Thyroid gland (tissue), 4 donors: Measurements from ENCODE around the gene DNAH17.

Experiments
- CTCF ChIP-seq, 6 experiments: fragments of 200-600 bp in 3 of 6; fragments of 450-650 bp in 3 of 6; sonication (generic) in 3 of 6; IDR thresholded peaks; one replicate each; pipeline ENCODE4 v1.5.1; 2016 to 2019; ENCODE audit warnings: antibody characterized with exemption in 6 of 6, mild to moderate bottlenecking in 2 of 6, inconsistent platforms in 1 of 6, moderate library complexity in 1 of 6
- POLR2A ChIP-seq, 2 donors: fragments of 450-650 bp; IDR thresholded peaks; one replicate each; pipeline ENCODE4 v1.6.1; 2017; ENCODE audit warnings: antibody characterized with exemption in 2 of 2, mild to moderate bottlenecking in 2 of 2, moderate library complexity in 1 of 2

- TF ChIP-seq CTCF (IDR thresholded peaks at IDR 0.05) = no peak
- no peak for TF ChIP-seq POLR2A (IDR thresholded peaks at IDR 0.05)
These were observed 30.7 kb downstream of the DNAH17 start for GRCh38 chr17:78546476-78546875.
